Stimulated activated CD4-positive, alpha-beta T cell treated with anti-CD3 and anti-CD28 coated beads, Interleukin-4, amount 100 ng/mL, for 24 hours (primary cell): ENCODE measurements around the gene PPP1R7.
A peak's percentile ranks its signal among the peaks of the same experiment; 100 is the strongest.

Experiments
- DNase-seq: peaks from one replicate; pipeline ENCODE4 v3.0.0-alpha.2; 2020

The PPP1R7 gene

DNA sequence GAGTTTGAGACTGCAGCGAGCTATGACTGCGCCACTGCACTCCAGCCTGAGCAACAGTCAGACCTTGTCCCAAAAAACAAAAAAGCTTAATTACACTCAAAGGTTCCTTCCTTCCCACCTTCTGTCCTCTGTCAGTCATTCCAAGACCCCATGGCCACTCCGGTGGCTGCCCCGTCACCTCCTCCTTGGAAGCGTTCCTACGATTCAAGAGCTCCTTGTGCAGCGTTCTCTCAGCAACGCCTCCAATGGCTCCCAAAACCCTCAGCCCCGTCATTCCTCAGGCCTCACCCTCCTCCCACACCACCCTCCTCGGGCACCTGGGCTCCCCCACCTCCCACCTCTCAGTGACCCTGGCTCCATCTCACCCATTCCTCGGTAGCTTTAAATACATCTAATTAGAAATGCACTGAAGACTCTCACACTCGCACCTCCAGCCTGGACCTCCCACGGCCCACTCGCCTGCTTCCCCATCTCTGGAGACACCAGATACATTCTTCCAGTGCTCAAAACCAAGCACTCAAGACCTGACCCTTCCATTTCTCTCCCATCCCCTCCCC is 9.0 kb upstream of the PPP1R7 start:
- no peak for DNase-seq

DNA sequence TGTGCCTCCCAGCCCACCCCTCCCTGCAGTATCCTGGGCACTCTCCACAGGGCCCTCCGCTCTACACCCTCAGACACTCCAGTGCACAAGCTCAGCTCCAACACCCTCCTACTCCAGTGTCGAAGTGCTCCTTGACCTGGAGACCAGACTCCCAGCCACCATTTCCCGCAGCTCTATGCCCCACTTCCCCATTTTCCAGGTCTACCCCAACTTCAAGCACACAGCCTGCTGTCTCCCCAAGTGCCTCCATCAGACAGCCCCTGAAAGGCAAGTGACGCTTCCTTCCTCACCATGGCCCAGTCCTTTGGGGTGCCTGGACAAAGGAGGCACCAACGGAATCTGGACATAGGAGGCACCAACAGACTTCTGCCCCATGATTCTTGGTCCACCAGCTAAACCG is 8.2 kb upstream of the PPP1R7 start:
- DNase-seq: no peak

DNA sequence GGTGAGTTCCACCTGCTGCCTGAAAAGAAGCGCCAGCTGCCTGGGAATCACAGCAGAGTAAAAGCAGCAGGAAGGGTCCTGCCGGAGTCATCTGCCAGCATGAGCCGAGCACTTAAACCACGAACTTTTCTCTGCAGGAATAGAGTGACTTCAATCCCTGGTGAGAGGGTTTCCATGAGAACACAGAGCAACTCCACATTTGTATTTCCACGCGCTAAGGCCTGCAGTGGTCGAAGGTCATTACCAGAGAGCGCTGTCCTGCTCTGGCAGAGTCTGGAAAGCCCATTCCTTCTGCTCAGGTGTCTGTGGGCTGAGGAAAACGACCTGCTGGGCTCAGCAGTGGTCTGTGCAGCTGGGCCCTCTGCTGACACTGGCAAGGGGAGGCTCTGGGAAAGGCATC is 7.7 kb upstream of the PPP1R7 start:
- DNase-seq: no peak

DNA sequence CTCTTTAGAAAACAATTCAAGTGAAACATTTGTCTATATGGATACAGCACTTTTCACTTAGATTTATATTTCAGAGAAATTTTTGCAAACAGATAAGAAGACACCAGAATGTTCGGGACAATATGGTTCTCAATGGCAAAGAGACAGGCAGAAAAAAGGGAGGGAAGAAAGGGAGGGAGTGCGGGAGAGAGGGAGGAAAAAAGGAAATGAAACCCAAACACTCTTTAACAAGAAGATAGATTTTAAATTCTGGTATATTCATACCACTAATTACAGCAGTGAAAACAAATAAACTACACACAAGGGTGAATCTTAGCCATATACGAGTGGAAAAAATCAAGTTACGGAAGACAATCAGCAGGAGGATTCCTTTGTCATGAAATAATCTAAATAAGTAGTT is 4.0 kb upstream of the PPP1R7 start:
- DNase-seq: no peak

DNA sequence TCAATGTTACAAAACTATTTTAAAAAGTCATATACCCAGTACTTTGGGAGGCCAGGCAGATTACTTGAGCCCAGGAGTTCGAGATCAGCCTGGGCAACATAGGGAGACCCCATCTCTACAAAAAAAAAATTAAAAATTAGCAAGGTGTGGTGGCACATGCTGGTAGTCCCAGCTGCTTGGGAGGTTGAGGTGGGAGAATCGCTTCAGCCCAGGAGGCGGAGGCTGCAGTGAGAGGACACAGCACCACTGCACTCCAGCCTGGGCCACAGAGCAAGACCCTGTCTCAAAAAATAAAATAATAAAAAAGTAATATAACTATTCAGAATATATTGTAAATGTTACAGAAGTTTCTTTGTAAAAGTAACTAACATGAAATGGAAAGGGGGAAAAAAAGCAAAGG is 2.9 kb upstream of the PPP1R7 start:
- DNase-seq: no peak

DNA sequence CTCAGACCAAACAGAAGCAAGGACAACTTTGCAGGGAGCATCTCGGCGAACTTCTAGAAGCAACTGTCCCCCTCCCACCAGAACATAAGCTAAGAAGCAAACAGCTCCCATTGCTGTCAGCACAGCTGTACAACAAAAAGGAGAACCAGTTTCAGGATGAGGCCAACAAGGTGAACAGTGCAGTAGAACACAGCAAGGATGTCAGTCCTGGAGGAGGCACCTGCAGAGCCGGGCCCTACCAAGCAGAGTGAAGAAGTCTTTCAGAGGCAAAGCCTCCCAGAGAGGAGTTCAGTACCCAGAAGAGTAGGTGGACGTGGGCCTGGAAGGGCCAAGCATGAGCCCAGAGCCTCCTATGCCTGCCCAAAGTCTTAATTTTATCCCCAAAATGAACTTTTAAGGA is 2.0 kb upstream of the PPP1R7 start:
- DNase-seq: no peak

DNA sequence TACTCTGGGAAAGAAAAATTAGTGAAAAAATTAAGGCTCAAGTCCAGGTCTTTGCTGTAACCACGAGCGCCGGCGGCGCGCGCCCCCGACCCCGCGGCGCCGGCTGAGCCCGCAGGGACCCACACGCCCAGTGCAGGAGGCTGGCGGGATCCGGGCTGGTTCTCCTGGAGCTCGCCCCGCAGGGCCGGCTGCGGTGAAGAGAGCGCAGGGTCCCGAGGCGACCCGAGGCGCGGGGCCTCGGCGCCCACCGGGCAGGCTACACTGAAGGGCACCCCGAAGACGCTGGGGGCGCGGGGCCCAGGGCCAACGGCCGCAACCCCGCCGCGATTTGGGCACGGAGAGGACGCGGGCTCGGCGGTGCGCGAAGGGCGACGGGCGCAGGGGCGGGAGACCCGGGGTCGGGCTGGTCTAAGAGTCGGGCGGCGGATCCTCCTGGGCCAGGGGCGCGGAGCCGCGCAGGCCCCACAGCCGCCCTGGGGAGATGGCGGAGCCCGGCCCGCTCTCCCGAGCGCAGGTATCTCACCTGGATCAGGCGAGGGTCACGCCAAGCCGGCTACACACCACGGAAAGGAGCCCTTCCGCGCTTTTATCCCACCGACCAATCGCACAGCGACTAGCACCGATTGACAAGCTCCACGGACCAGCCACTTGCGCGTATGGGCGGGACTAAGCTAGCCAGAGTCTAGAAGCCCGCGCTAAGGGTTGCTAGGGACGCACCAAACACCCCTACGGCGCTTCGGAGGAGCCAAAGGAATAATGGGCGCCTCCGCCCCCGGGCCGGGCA is 1.2 kb upstream of the PPP1R7 start, which contains the start of gene PASK:
TSS of gene PASK (minus strand) at position 582 of the 784 bp plus-strand sequence. CDS start 6,440 bp downstream, outside the sequence.
- peak; percentile 95 for DNase-seq

DNA sequence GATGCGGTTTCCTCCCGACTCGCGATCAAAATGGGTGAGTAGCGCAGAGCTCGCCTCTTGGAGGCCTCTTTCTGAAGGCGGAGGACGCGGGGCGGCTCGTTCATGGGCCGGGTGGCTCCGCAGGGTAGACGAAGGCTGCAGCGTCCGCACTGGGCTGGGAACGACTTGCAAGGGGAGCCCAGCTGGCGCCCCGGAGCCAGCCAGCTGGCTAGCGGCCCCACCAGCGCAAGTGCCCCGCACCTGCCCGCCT is 667 bp upstream of the PPP1R7 start:
- DNase-seq: no peak

DNA sequence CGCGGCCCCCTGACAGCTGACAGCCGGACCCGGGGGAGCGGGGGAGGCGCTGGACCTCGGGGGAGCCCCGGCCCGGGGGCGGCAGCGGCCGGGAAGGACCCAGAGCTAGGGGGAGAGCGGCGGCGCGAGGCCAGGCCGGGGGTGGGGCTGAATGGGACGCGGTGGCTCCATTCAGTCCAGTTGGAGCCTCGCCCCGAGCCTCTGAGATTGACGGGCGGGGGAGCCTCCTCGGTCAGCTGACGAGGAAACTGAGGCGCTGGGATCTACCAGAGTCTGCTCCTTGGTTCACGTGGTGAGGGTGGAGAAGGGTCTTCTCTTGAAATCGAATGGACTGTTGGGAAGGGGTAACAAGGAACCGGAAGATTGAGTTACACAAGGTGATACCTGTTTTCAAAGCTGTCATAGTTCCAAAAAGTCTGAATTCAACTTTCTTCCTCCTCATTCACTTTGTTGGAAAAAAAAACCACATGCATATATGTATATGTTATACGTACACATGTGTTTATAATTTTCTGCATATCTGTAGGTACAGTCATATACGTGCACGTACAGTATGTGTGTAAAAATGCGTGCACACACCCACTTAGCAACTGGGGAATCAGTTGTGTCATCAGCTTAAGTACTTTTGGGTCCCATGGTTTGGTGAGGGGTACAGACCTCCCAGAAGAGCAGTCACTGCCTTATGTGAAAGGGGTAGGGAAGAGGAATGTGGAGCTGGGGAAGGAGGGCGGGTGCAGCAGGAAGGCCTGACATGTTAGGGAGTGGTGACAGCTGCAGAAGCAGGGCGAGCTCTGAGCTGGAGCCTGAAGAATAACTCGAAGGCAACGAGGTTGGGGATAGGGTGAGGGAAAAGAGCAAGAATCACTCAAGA is 628 bp downstream of the PPP1R7 start:
- no peak for DNase-seq

DNA sequence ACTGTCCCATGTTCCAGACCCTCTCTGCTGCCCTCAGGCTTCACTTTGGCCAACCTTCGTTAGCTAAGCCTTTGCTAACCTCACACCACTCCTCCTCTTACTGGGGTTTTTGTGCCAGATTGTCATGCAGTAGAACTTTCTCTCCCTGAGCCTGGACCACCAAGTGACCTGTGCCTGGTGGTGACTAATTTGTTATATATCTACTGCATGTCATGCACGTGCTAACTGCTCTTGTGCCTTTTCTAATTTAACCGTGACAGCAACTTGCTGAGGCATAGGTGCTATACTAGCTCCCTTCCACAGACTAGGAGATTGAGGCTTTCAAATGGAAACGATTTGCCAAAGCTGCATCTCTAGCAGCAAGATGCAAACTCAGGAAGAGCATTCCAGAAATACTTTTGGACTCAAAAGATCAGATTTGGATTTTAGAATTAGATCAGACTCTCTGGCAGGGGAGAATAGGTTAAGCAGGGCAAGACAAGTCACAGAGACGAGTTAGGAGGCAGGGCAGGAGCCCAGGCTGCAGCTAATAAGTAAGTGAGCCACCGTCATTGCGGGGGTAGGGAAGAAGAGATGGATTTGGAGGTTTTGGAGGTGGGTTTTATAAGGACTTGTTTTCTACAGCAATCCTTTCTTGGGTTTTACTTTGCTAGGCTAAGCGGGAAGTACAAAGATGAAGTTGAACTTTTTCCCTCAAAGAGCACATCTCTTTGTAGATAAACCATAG is 1.8 kb downstream of the PPP1R7 start:
- no peak for DNase-seq

DNA sequence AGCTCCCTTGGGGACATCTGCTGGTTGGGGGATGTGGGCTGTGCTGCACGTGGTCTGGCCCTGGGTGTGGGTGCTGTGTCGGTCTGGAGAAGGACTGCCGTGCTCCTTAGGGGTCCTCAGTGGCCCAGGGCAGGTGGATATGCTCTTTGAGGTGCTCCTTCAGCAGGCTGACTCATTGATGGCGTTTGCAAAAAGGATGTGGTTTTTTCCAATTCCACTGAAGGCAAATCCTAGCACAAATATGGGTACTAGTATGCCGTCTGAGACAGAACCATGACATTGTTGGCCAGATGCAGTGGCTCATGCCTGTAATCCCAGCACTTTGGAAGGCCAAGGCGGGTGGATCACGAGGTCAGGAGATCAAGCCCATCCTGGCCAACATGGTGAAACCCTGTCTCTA is 3.3 kb downstream of the PPP1R7 start:
- DNase-seq: no peak

DNA sequence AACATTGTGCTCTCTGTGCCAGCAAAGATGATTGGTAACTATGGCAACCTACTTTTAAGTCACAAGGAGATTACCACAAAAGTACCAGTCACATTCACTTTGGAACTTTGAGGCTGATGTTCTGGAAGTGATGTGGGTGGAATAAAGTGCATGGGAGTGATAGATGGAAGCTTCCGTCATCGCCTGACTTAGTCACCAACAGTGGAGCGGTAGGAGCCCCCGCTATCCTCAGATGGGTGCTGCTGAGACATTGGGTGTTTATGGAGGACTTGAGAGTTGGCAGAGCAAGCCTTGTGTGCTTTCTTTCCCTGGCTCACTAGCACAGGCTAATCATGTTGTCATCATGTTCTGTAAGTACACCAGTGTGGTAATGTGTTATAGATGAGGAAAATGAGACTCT is 4.6 kb downstream of the PPP1R7 start:
- peak; percentile 48 for DNase-seq

DNA sequence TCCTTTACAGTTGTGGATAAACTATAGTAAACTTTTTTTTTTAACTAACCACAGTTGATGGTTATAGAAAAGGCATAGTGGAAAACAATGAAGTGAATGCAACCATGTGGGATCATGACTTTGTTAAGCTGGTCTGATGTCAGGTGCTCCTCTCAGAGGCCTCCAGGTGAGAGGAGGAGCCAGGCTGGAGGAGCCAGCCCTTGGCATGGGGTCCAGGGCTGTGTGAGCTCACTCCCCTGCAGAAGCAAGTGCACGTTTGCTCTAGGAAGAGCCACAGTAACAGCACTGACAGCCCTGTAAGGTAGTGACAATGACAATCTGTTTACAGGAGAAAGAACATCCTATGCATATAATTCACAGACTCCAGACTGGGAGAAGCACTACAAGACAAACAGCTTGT is 5.7 kb downstream of the PPP1R7 start:
- DNase-seq: no peak

DNA sequence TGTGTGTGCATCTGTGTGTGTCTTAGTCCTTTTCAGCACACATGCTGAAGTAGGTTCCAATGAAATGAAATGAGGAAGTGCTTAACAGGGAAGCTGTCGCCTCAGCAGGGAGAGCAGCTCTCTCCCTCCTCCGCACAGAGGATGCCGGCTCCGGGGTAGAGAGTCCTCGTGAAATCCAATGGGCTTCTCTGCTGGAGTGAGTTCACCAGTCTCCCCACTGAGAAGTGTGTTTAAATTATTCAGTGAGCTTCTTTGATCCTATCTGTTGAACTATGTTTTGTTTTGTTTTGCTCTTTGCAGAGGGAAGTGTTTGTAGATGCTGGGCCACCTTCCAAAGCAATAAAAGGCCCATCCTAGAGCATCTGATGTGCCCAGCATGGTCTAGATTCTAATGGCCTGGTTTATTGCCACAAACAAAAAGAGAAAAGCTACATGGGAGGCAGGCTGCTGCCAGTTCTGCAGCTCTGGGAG is 6.7 kb downstream of the PPP1R7 start:
- no peak for DNase-seq

DNA sequence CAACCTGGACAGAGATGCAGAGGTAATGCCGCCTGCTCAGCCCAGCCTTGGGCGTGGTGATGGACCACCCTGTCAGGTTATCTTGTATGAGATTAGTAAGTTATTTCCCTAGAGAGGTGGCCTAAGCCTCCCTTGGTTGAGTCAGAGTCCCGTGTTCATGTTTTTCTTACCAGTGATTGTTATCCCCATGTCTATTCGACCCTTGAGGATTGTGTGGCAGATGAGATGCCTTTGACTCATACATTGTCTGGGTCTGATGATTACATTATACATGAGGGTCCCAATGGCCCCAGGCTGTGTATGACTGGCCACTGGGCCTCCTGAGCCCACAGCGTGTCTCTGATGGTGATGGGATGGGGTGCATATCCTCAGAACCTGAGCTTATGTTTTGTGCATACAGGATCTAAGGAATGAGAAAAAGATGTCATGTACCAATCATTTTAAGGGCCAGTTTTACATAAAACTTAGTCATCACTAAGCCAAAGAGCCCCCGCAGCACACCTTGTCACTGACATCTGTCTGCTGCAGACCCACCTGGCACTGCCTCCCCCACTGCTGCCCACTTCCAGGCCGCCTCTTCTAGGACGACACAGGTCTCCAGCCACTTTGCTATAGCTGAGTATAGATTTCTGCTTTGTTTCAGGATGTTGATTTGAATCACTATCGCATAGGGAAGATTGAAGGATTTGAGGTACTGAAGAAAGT is 7.7 kb downstream of the PPP1R7 start:
- DNase-seq: no peak

DNA sequence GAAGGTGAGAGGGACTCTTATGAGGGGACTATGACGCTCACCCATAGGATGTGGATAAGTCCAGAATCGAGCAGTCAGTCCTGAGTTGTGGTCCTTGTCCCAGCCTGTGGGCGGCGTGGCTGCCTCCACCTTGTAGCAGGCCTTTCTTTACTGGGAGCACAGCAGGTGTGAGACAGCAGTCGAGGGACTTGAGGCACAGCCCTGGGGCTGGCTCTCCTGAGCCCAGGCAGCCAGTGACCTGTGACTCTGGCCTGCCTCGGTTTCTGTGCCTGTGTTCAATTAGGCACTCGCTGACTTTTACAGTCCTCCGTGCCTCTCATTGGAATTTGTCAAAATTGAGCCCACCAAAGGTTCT is 8.3 kb downstream of the PPP1R7 start:
- no peak for DNase-seq

DNA sequence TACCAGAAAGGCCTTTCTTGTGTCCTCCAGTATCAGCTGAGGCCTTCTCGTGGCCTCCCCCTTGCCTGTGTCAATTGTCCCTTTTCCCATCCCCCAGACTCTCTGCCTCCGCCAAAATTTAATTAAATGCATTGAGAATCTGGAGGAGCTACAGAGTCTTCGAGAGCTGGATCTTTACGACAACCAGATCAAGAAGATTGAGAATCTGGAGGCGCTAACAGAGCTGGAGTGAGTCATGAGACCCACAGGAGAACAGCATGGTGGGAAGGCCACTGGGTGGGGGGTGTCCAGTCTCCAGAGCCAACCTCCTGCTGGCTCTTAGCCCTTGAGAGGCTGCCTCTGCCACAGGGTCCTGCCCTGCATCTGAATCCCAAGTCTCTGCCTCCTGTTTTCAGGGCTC is 8.8 kb downstream of the PPP1R7 start:
- DNase-seq: no peak

DNA sequence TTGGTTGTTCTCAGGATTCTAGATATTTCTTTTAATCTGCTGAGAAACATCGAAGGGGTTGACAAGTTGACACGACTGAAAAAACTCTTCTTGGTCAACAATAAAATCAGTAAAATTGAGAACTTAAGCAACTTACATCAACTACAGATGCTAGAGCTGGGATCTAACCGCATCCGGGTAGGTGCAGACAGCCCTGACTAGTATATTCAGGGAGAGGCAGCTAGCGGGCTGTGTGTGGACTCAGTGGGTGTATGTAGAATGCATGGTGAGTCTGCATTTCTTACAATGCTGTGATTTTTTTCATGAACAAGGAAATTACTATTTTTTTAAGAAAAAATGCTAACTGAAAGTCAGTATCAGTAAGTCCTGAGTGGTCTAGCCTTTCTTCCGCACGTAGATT is 10.1 kb downstream of the PPP1R7 start:
- DNase-seq: no peak

DNA sequence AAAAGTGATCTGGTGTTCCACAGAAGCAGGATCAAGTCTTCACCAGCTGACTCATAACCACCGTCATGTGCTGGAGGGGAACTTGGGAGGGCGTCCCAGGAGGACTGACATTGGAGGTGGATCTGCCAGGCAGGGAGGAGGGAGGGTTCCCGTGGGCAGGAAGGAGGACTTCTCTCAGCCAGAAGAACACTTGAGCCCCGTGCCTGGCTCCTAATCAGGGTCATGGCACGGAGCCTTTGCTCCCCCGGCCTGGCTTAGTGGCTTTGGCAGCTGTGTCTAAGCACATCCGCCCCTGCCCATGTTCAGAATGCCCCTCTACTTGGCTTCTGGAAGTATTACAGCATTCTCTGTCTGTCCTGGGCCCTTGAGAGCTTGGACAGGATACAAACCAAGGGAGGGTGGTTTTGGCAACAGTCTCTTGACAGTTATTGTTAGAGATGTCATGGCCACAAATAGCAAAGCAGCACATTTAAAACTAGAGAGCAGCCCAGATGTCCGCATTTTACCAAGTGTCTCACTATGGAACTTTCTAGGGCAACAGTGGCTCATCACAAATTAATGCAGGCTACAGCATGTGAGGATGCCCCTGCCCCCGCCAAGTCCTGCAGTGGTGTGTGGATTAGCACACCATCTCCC is 11.5 kb downstream of the PPP1R7 start:
- no peak for DNase-seq

DNA sequence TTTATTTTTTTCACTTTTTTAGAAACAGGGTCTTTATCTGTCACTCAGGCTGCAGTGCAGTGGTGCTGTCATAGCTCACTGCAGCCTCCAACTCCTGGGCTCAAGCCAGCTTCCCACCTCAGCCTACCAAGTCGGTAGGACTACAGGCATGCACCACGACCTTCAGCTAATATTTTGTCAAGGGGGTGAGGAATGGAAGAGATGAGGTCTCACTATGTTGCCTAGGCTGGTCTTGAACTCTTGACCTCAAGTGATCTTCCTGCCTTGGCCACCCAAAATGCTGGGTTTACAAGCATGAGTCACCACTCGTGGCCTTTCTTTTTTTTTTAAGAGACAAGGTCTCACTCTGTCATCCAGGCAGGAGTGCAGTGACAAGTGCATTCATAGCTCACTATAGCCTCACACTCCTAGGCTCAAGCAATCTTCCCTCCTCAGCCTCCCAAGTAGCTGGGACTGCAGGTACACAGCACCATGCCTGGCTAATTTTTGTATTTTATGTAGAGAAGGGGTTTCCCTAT is 13.4 kb downstream of the PPP1R7 start:
- no peak for DNase-seq

DNA sequence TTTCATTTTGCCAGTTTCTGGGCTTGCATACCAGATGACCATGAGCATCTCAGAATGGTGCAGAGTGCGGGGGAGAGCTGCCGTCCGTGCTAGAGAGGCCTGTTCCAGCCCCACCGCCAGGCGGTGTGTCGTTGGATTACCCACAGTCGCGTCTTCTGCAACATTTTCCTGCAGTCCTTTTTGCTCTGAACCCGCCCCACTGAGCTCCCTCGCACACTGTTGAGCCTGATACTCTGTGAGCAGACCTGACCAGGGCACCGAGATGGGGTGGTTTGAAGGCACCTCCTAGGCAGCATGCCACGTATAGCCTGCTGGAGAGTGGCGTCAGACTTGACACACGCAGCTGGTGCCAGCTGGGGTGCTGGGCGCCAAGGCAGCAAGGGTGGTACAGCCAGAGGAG is 18.1 kb downstream of the PPP1R7 start:
- DNase-seq: no peak

DNA sequence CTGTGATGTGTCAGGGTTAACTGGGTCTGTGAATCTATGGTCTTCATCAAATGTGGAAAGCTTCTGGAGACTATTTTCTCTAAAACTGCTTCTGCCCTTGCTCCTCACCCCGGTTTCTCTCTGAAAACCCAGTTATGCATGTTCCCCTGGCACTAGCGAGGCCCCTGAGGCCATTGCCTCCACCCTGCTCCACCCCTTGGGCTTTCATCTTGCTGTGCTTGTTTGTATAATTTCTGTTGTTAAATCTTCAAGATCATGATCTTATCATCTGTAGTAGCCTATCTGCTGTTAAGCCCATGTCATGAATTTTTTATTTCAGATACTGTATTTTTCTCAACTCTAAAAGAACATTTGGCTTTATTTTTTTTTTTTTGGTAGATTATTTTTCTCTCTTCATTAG is 23.3 kb downstream of the PPP1R7 start:
- no peak for DNase-seq
